Endothelial cell (in vitro differentiated cells): Measurements from ENCODE around the gene MRPL21. TPM values are rescaled to one million over a fixed set of nuclear protein-coding genes. Genes with fewer than 3 reads are reported as not detected.

Experiments used
- DNase-seq: peaks from one replicate; pipeline ENCODE4 v3.0.0; 2021; ENCODE audit warnings: low spot score
- H3K27ac Mint-ChIP-seq: one replicate; pipeline ENCODE4 v1.8.0; 2021; ENCODE audit warnings: mixed read lengths, inconsistent platforms; ENCODE audit not compliant: unreplicated experiment
- H3K27me3 Mint-ChIP-seq: one replicate; pipeline ENCODE4 v1.8.0; 2021; ENCODE audit warnings: mild to moderate bottlenecking, moderate library complexity, mixed read lengths, inconsistent platforms; ENCODE audit not compliant: unreplicated experiment
- H3K36me3 Mint-ChIP-seq: one replicate; pipeline ENCODE4 v1.8.0; 2021; ENCODE audit warnings: mild to moderate bottlenecking, low read depth, mixed read lengths, inconsistent platforms; ENCODE audit not compliant: unreplicated experiment
- H3K4me1 Mint-ChIP-seq: one replicate; pipeline ENCODE4 v1.8.0; 2021; ENCODE audit warnings: mild to moderate bottlenecking, mixed read lengths, inconsistent platforms; ENCODE audit not compliant: unreplicated experiment
- H3K4me3 Mint-ChIP-seq: one replicate; pipeline ENCODE4 v1.8.0; 2021; ENCODE audit warnings: mild to moderate bottlenecking, mixed read lengths, inconsistent platforms; ENCODE audit not compliant: unreplicated experiment
- H3K9me3 Mint-ChIP-seq: one replicate; pipeline ENCODE4 v1.8.0; 2021; ENCODE audit warnings: mixed read lengths, inconsistent platforms; ENCODE audit not compliant: unreplicated experiment
- total RNA-seq: library from RNA; stranded (reverse); fragmentation: NEBNext Ultra II Directional; extraction: Animal tissue kit (Norgen Biotek cat#: 25700); gene quantifications from one replicate; pipeline ENCODE4 v1.2.1, GENCODE V29; 2021; ENCODE audit not compliant: unreplicated experiment
- TF ChIP-seq, protein P1 (sequence below): fragments of 200-600 bp; sonication (generic); IDR thresholded peaks from one replicate; pipeline ENCODE4 v1.5.0; 2021; ENCODE audit warnings: antibody characterized with exemption; ENCODE audit not compliant: unreplicated experiment

Gene MRPL21
- total RNA-seq, 1 donor from 2014 or later = 54.4 TPM

DNA sequence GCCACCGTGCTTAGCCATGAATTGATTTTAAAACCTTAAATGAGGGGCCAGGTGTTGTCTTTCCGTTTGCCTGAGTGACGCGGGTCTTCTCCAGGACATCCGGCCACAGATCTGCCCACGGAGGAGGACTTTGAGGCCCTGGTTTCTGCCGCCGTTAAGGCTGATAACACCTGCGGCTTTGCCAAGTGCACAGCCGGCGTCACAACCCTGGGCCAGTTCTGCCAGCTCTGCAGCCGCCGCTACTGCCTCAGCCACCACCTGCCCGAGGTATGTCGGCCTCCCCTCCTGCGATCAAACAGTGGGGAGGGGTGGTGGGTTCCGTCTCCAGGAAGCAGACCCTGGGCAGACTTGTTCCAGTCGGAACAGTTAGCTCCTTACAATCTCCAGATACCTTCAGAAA is 34.5 kb upstream of the MRPL21 start:
- peaks cover 2% of the 10 kb centered on the region for H3K27me3 Mint-ChIP-seq
- H3K27ac Mint-ChIP-seq = no peak overlapping the region
- H3K4me1 Mint-ChIP-seq = no peaks in the 10 kb centered on the region
- TF ChIP-seq, protein P1, sequence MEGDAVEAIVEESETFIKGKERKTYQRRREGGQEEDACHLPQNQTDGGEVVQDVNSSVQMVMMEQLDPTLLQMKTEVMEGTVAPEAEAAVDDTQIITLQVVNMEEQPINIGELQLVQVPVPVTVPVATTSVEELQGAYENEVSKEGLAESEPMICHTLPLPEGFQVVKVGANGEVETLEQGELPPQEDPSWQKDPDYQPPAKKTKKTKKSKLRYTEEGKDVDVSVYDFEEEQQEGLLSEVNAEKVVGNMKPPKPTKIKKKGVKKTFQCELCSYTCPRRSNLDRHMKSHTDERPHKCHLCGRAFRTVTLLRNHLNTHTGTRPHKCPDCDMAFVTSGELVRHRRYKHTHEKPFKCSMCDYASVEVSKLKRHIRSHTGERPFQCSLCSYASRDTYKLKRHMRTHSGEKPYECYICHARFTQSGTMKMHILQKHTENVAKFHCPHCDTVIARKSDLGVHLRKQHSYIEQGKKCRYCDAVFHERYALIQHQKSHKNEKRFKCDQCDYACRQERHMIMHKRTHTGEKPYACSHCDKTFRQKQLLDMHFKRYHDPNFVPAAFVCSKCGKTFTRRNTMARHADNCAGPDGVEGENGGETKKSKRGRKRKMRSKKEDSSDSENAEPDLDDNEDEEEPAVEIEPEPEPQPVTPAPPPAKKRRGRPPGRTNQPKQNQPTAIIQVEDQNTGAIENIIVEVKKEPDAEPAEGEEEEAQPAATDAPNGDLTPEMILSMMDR = no peak
- DNase-seq = no peak
- peak overlapping the region; percentile 42 for H3K4me3 Mint-ChIP-seq
- H3K9me3 Mint-ChIP-seq = no peaks in the 10 kb centered on the region
- peaks cover 17% of the 10 kb centered on the region for H3K36me3 Mint-ChIP-seq

DNA sequence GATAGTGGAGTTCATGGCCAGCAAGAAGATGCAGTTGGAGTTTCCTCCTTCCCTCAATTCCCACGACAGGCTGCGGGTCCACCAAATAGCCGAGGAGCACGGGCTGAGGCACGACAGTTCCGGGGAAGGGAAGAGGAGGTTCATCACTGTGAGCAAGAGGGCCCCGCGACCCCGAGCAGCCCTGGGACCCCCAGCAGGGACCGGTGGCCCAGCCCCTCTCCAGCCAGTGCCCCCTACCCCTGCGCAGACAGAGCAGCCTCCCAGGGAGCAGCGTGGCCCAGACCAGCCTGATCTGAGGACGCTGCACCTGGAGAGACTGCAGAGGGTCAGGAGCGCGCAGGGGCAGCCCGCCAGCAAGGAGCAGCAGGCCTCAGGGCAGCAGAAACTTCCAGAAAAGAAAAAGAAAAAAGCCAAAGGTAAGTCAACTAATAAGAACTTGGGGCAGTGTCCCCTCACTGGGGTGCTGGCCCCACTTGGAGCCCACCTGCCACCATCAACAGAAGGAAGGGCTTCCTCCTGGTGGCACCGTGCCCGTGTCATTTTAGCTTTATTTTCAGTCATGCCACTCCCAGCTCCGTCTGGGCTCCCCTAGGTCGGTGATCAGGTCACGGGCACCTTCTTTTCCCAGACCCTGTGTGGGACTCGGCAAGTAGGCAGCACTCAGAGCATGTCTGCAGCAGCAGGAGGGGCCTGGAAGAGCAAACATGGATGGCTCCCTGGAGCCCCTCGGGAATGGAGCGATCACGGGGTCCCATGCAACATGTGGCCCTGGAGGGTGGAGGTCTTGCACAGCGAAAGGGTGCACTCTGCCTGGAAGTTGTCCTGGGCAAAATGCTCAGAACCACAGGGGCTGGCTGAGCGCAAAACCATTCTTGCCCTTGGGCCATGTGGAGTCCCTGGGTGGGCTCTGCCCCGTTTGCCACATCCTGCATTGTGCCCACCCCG is 33.3 kb upstream of the MRPL21 start:
- Mint-ChIP-seq H3K4me3 (no peak overlapping the region), H3K36me3 (peaks cover 21% of the 10 kb centered on the region), H3K27me3 (peaks cover 2% of the 10 kb centered on the region), H3K27ac (no peak overlapping the region), H3K4me1 (no peaks in the 10 kb centered on the region), H3K9me3 (no peaks in the 10 kb centered on the region)
- DNase-seq = no peak
- TF ChIP-seq, protein P1 = no peak

DNA sequence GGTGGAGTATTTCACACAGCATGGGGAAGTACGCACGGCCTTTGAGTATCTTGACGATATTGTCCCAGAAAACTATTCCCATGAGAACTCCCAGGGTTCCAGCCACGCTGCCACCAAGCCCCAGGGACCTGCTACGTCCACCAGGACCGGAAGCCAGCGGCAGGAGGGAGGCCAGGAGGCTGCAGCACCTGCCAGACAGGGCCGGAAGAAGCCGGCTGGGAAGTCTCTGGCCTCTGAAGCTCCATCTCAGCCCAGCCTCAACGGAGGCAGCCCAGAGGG is 32.7 kb upstream of the MRPL21 start:
- DNase-seq = no peak
- Mint-ChIP-seq H3K36me3 (peaks cover 25% of the 10 kb centered on the region), H3K9me3 (no peaks in the 10 kb centered on the region), H3K4me3 (no peak overlapping the region), H3K27me3 (peaks cover 4% of the 10 kb centered on the region), H3K27ac (no peak overlapping the region), H3K4me1 (no peaks in the 10 kb centered on the region)
- TF ChIP-seq, protein P1 = no peak

DNA sequence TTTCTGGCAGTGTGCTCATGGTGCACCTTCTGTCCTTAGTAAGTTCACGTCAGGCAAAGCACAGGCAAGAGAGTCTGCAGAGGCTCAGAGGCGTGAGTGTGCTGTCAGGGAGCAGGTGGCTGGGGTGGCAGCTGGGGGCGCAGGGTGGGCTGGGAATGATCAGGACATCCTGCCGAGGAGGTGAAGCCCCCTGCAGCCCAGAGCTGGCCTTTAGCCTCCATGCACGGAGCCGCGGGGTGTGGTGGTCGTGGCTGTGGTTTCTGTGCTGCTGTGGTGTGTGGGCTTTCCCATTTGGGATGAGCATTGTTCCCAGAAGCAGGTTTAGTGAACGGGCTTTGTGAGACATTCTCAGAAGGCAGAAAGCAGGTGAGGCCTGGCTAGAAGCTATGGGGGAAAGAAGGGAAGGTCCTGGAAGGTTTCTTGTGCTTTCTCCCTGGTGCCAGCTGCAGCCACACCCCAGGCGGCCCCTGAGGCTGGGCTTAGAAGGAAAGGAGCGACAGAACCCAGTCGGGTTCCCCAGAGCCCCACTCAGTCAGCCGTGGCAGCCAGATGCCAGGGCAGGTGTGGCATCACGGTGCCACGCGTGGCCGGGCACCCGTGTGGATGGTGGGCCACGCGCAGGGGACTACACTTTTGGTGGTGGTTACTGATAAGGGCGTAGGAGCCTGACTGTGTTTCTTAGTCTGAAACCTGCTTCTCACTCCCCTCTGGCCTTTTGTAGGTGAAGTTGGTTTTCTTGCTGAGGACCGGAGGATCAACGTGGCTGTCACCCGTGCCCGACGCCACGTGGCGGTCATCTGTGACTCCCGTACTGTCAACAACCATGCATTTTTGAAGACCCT is 32.1 kb upstream of the MRPL21 start:
- peaks cover 21% of the 10 kb centered on the region for H3K36me3 Mint-ChIP-seq
- DNase-seq = no peak

More for the DNA sequence above, 32.1 kb upstream of the MRPL21 start:
- Mint-ChIP-seq H3K27me3 (peaks cover 4% of the 10 kb centered on the region), H3K9me3 (no peaks in the 10 kb centered on the region), H3K27ac (no peak overlapping the region), H3K4me3 (no peak overlapping the region), H3K4me1 (no peaks in the 10 kb centered on the region)
- TF ChIP-seq, protein P1 = no peak
